GM11168 (cell line): ENCODE measurements around the gene FCGBP.
"Not testable (repeated sequence)": the region's sequence is repeated elsewhere in the genome, so short reads cannot be mapped to it uniquely, and the experiment has no call there.

Experiments used
- in situ Hi-C: fragments of 300-500 bp; cut with MboI; formaldehyde crosslinking; loops from one replicate; pipeline ENCODE4 v1.12.0; 2022; ENCODE audit warnings: low sequenced_read_pairs; ENCODE audit not compliant: unreplicated experiment

Gene FCGBP

DNA sequence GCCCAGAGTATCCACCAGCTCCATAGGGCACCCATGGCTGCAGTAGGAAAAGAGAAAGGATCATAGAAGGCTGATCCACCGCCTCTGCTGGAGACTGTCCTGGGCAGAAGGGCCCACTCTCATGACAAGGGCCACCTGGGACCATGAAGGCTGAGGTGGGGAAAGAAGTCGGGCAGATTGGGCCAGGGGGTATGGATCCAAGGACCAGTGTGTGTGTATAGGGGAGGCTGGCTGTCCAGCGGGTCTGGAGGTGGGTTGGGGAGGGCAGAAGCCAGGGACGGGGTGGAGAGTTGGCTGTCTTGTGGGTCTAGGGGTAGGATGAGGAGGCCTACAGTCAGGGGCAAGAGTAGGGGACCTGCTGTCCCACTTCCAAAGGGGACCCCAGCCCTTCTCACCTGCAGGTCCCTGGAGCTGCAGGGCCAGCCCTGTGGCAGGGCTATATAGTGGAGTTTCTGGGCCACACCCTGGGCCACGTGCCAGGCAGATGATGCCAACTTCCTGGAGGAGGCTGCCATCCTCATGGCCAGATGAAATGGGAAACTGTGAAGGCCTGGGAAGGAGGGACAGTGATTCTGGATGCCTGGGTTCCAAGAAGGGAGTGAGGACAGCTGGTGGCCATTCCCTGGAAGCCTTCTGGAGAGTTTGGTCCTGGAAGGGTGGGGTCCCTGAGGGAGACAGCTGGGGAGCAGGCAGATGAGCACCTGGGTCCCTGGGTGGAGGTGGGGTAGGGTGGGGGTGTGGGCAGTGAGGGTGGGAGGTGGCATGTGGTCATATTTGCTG lies at the start of gene FCGBP:
Gene FCGBP, minus strand, starts transcription at position 51 of the 780 bp plus-strand sequence.
- in situ Hi-C loops: no loop called here

DNA sequence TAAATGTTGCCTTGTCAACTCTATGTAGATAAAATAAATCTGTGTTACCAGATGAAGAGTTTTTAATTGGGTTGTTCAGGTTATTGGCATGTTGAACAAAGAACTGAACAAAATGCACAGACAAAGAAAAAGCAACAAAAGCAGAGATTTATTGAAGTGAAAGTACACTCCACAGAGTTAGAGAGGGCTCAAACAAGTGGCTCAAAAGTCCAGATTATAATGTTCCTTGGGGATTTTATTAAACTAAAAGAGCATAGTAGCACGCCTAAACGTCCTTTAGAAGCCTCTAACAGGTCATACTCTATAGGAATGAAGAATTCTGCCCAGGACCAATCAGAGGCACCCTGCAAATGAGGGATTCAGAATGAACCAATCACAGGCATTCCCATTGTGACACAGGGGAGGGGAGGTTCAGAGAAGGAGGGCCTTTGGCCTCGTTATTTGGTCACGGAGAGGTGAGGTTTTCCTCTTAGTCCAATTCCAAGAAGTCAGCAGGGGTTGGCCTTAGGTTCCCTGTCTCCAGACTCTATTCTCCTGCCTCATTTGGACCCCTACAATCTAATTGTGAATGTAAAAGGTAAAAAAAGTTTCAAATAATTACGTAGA lies 49.4 kb upstream of the FCGBP start:
- in situ Hi-C loops: no loop called here

DNA sequence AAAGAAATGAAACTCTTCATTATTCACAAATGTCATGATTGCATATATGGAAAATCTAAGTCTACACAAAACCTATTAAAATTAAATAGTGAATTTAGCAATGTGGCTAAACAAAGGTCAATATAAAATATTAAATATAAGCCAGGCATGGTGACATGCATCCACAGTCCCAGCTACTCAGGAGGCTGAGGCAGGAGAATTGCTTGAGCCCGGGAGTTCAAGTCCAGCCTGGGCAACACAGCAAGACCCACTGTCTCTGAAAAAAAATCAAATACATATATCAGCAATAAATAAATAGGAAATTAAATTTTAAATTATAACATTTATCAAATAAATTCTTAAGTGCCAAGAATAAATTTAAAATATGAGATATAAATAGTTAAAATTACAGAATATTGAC lies 48.4 kb upstream of the FCGBP start:
- in situ Hi-C loops: no loop called here

DNA sequence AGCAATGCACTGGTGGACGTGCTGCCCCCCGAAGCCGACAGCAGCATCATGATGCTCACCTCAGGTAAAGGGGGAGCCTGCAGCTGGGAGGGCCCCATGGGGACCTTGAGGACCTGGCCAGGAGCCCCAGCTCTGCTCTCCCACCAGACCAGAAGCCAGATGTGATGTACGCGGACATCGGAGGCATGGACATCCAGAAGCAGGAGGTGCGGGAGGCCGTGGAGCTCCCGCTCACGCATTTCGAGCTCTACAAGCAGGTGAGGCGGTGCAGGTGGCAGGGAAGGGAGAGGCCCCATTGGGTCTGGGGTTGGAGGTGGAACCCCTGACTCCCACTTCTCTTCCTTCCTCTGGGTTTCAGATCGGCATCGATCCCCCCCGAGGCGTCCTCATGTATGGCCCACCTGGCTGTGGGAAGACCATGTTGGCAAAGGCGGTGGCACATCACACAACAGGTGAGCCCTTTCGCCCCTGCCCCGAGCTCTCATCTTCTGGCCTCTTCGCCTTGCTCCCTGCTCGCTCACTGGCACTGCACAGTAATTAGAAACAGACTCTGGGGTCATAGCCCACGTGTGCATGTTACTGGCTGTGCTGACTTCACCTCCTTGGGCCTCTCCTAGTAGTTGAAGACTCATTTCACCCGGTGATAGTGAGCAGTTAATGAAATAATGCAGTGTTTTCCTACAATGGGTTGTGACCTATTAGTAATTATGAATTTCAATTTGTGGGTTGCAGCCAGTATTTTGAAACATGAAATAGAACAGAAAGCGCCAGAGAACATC lies 40.1 kb upstream of the FCGBP start:
- in situ Hi-C loops: no loop called here

DNA sequence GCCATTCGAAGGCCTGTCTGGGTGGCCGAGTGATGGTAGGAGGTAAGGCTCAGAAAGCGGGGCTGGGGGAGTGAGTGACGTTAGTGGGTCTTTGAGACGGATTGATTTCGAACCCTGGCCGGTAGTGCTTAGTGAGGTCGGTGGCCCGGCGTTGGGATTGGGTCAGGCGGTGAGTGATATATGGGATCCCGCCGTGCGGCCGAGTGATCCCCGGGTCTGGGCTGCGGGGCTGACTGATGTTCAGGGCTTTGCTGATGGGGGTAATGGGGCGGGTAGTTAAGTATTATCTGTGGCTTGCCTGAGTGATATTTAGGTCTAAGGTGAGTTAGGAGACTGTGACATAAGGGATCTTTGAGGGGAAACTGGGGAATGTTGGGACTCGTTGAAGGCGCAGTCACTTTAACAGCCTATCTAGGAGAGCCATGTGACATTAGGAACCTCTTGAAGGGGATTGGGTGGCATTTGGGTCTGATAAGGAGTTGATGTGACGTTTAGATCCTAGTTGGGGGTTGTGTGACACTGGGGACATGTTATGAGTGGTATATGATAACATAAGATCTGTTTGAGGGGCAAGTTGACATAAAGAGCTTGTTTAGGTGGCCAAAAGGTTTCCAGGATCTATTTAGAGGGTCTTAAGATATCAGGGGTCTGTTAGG lies 37.1 kb upstream of the FCGBP start:
- in situ Hi-C loops: no loop called here

DNA sequence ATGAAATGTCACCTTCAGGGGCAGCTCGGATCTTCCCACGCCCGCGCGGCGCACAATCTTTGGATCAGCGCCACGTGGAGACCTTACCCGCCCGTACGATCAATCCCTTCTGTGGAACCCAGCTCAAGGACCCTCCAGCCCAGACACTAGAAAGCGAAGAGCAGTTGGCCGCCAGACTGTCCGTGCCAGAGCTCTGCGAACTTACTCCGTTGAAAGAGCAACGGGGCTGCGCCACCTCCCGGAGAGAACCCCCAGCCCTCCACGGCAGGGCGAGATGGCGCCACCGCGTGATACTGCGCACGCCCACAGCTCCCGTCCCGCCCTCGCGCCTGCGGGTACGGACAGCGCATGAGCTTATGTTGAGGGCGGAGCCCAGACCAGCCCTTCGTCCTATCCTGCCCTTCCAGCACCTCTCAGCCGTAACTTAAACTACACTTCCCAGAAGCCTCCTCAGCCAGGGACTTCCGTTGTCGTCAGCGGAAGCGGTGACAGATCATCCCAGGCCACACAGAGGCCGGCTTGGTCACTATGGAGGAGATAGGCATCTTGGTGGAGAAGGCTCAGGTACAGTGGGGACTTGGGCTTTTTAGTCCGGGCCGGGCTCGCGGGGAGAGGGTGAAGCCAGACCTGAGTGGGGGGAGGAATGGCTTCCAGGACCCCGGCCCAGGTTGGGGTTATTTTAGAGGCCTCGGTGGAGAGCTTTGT lies 36.4 kb upstream of the FCGBP start, which contains the start of gene PSMC4:
Gene PSMC4, plus strand, starts transcription at position 491 of the 705 bp plus-strand sequence. Its CDS starts 38 bp downstream, at position 529.
- in situ Hi-C loops: no loop called here

DNA sequence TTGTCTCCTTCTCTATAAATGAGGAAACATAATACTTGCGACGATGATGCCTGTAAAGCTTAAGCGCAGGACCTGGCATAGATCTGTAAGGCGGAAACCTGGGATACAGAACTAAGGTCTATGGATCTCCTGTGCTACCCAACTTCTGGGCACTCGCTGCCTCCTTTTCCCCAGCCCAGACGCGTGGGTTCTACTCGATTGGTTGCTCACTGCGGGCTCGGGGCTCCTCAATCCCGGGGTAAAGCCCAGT lies 35.9 kb upstream of the FCGBP start:
- in situ Hi-C loops: no loop called here

DNA sequence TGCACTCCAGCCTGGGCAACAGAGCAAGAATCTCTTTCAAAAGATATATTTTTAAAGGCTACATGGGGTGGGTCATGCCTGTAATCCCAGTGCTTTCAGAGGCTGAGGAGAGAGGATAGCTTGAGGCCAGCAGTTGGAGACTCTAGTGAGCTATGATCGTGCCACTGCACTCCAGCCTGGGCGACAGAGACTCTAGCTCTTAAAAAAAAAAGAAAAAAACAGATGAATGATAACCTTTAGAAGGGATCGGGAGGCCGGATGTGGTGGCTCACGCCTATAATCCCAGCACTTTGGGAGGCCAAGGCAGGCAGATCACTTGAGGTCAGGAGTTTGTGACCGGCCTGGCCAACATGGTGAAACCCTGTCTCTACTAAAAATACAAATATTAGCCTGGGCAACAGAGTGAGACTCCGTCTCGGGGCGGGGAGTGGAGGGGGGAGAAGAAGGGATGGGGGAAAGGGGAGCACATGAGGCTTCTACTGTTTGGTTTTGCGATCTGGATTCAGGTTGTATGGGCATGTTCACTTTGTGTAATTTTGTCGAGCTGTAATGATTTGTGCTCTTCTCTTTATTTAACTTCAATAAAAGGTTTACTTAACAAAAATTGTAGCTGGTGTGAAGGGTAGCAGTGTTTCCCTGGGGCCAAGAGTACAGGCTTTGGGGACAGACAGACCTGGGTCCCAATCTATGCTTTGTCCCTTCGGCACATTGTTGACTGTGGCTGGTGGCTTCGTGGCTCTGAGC lies 35.4 kb upstream of the FCGBP start:
- in situ Hi-C loops: loop anchor here (10.0 kb wide), 1 partner anchor 65 kb away; no protein-coding TSS in a partner anchor

DNA sequence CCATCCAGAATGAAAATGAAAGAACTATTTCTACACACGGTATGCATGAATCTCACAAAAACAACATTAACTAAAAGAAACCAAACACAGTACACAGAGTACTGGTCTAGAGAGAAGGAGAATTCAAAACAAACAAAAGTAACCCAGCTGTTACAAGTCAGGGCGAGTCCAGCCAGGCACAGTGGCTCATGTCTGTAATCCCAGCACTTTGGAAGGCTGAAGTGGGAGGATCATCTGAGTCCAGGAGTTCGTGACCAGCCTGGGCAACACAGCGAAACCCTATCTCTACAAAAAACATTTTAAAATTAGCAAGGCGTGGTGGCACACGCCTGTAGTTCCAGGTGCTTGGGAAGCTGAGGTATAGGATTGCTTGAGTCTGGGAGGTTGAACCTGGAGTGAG lies 34.8 kb upstream of the FCGBP start:
- in situ Hi-C loops: loop anchor here (10.0 kb wide), 1 partner anchor 64 kb away; no protein-coding TSS in a partner anchor

DNA sequence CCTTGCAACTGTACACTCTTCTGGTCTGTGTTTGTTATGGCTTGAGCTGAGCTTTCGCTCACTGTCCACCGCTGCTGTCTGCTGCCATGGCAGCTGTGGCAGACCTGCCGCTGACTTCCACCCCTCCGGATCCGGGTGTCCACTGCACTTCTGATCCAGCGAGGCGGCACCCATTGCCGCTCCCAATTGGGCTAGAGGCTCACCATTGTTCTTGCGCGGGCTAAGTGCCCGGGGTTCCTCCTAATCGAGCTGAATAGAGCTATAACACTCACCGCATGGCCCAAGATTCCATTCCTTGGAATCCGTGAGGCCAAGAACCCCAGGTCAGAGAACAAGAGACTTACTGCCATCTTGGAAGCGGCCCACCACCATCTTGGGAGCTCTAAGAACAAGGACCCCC lies 34.4 kb upstream of the FCGBP start:
- in situ Hi-C loops: loop anchor here (10.0 kb wide), 1 partner anchor 64 kb away; no protein-coding TSS in a partner anchor

DNA sequence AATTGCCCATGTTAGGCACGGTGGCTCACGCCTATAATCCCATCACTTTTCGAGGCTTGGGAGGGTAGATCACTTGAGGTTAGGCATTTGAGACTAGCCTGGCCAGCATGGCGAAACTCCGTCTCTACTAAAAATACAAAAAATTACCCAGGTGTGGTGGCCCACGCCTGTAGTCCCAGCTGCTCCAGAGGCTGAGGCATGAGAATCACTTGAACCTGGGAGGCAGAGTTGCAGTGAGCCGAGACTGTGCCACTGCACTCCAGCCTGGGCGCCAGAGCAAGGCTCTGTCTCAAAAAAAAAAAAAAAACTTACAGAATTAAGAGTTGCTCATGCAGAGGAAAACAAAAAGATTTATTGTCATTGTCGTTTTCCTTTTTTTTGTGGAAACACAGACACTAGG lies 33.1 kb upstream of the FCGBP start:
- in situ Hi-C loops: loop anchor here (10.0 kb wide), 1 partner anchor 63 kb away; no protein-coding TSS in a partner anchor

DNA sequence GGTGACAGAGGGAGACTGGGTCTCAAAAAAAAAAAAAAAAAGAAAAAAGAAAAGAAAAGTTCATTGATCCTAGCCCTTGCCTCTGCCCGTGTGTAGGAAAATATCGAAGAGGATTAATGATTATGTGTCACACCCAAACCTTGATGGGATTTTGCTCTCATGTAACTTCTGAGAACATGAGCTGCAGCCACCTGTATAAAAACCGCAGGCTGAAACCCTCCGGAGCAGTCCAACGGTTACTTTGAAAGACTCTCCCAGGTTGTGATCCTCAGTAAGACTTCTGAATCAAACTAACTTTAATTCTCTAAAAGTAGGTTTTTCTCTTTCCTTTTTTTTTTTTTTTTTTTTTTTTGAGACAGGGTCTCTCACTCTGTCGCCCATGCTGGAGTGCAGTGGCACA lies 32.2 kb upstream of the FCGBP start:
- in situ Hi-C loops: loop anchor here (10.0 kb wide), 1 partner anchor 62 kb away; no protein-coding TSS in a partner anchor

DNA sequence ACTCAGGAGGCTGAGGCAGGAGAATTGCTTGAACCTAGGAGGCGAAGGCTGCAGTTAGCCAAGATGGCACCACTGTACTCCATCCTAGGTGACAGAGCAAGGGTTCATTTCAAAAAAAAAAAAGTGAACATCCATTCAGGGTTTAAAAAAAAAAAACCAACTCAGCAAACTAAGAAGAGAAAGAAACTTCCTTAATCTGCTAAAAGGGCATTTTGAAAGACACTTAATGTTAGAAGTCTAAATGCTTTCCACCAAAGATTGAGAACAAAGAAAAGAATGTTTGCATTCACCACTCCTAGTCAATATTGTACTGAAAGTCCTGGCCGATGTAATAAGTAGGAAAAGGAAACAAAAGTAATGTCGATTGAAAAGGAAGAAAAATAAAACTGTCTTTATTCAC lies 29.5 kb upstream of the FCGBP start:
- in situ Hi-C loops: loop anchor here (10.0 kb wide), 1 partner anchor 59 kb away; no protein-coding TSS in a partner anchor

DNA sequence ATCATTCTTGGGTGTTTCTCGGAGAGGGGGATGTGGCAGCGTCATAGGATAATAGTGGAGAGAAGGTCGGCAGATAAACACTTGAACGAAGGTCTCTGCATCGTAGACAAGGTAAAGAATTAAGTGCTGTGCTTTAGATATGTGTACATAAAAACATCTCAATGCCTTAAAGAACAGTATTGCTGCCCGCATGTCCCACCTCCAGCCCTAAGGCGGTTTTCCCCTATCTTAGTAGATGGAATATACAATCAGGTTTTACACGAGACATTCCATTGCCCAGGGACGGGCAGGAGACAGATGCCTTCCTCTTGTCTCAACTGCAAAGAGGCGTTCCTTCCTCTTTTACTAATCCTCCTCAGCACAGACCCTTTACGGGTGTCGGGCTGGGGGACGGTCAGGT lies 25.0 kb upstream of the FCGBP start:
- in situ Hi-C loops: not testable (repeated sequence)

DNA sequence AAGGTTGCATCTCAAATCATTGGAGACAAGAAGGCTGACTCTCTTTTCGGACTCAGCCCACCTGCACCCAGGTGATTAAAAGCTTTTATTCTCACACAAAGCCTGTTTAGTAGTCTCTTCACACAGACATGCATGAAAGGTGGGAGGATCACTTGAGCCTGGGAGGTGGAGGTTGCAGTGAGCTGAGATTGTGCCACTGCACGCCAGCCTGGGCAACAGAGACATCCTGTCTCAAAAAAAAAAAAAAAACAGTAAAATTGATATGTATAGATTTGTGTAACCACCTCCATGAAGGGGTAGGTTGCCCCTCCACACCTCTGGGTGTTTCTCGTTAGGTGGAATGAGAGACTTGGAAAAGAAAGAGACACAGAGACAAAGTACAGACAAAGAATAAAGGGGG lies 24.5 kb upstream of the FCGBP start:
- in situ Hi-C loops: not testable (repeated sequence)

DNA sequence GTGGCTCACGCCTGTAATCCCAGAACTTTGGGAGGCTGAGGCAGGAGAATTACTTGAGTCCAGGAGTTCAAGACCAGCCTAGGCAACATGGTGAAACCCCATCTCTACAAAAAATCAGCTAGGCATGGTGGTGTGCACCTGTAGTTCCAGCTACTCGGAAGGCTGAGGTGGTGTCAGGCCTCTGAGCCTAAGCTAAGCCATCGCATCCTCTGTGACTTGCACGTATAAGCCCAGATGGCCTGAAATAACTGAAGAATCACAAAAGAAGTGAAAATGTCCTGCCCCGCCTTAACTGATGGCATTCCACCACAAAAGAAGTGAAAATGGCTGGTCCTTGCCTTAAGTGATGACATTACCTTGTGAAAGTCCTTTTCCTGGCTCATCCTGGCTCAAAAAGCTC lies 23.5 kb upstream of the FCGBP start:
- in situ Hi-C loops: not testable (repeated sequence)

DNA sequence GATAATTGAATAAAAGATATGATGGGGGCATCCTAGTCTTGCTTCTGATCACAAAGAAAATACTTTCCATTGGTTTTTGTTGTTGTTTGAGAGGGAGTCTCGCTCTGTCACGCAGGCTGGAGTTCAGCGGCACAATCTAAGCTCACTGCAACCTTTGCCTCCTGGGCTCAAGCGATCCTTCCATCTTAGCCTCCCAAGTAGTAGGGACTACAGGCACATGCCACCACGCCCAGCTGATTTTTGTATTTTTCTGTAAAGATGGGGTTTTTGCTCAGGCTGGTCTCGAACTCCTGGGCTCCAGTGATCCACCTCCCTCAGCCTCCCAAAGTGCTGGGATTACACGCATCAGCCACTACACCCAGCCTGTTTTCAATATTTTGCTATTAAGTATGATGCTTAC lies 19.5 kb upstream of the FCGBP start:
- in situ Hi-C loops: no loop called here

DNA sequence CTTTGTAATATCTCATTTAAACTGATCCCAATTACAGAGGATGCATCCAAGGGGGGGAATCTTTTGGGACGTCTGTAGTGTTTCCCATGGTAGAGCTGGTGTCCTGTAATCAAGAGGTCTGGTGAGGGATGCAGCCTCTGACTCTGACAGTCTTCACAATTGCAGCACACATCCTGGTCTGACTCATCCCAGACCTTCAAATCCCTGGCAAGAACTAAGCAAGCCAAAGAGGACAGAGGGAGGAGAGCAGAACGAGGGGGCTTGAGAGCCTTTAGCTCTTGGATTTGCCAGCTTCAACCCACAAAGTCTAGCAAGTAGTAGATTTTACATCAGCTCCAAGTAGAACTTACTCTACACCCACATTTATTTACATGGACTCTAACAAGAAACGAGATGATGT lies 17.3 kb upstream of the FCGBP start:
- in situ Hi-C loops: no loop called here

DNA sequence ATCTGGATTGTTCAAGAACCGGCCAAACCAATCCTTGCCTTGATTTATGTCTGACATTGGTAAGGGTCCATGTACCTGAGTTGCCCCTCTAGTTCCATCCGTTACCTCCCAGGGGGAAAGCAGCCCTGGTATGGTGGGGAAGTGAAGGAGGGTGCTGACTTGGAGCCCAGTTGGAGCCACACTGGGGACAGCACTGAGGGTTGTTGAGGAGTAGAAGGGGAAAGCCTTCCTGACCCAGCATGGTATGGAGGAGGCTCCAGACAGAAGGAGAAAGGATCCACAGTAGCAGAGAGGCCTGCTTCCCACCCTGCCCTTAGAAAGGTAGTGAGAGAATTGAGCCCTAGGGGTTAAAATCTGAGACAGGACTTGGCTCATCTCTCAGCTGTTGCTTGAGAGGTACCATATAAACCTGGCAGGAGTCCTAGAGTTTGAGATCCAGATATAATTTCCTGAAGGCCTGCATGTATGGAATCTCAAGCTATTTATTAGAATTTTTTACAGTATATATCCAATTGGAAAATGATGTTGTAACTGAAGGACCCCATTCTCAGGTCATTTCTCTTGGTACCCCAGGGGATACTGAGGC lies 16.7 kb upstream of the FCGBP start:
- in situ Hi-C loops: no loop called here
